Measurements from ENCODE around the gene ST7. TPM values are rescaled to one million over a fixed set of nuclear protein-coding genes. Genes with fewer than 3 reads are reported as not detected.

Gene ST7
- total RNA-seq, 3 donors from 2014 or later (not counting 1 experiment from before 2014, with no cell fraction given), result 9.8 to 15.7 (median 12.9) TPM

- WGBS (ENCODE audit: insufficient coverage), result 11% methylated on average over 23 of the region's 25 CpGs
- Mint-ChIP-seq H3K4me1 (peaks cover 21% of the 10 kb centered on the region in 2 donors), H3K27me3 (ENCODE audit: low read depth in 2 of 2) (peaks cover 7% of the 10 kb centered on the region in 2 donors), H3K9me3 (no peaks in the 10 kb centered on the region), H3K4me3 (peak overlapping the region; percentile 85), H3K36me3 (no peaks in the 10 kb centered on the region), H3K27ac (peak overlapping the region; percentile 81 to 84)
- H3K9me3 ChIP-seq (ENCODE audit: control insufficient read depth, insufficient read depth, low read length), result no peaks in the 10 kb centered on the region
- H3K4me3 ChIP-seq (ENCODE audit: low read length), result peak overlapping the region; percentile 80
- H3K27ac ChIP-seq (ENCODE audit: low read length), result peak overlapping the region; percentile 81
- intact Hi-C loops (cut with micrococcal nuclease), result loop anchor here (2.0 kb wide), 2 partner anchors 22 to 90 kb away; partner anchors contain the start of gene CAPZA2
- no peak for ATAC-seq
- no peak for DNase-seq
- no peaks in the 10 kb centered on the region for H3K27me3 ChIP-seq (ENCODE audit: control insufficient read depth, insufficient read depth, low read length)
- H3K36me3 ChIP-seq (ENCODE audit: control insufficient read depth, insufficient read depth, low read length), result no peaks in the 10 kb centered on the region
- H3K4me1 ChIP-seq (ENCODE audit: control insufficient read depth, insufficient read depth, low read length), result peaks cover 11% of the 10 kb centered on the region
- TF ChIP-seq, protein P1, sequence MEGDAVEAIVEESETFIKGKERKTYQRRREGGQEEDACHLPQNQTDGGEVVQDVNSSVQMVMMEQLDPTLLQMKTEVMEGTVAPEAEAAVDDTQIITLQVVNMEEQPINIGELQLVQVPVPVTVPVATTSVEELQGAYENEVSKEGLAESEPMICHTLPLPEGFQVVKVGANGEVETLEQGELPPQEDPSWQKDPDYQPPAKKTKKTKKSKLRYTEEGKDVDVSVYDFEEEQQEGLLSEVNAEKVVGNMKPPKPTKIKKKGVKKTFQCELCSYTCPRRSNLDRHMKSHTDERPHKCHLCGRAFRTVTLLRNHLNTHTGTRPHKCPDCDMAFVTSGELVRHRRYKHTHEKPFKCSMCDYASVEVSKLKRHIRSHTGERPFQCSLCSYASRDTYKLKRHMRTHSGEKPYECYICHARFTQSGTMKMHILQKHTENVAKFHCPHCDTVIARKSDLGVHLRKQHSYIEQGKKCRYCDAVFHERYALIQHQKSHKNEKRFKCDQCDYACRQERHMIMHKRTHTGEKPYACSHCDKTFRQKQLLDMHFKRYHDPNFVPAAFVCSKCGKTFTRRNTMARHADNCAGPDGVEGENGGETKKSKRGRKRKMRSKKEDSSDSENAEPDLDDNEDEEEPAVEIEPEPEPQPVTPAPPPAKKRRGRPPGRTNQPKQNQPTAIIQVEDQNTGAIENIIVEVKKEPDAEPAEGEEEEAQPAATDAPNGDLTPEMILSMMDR (IDR thresholded peaks at IDR 0.05), result no peak
Measured at GRCh38 chr7:116952635-116953371, 498 bp upstream of the ST7 start.

DNA sequence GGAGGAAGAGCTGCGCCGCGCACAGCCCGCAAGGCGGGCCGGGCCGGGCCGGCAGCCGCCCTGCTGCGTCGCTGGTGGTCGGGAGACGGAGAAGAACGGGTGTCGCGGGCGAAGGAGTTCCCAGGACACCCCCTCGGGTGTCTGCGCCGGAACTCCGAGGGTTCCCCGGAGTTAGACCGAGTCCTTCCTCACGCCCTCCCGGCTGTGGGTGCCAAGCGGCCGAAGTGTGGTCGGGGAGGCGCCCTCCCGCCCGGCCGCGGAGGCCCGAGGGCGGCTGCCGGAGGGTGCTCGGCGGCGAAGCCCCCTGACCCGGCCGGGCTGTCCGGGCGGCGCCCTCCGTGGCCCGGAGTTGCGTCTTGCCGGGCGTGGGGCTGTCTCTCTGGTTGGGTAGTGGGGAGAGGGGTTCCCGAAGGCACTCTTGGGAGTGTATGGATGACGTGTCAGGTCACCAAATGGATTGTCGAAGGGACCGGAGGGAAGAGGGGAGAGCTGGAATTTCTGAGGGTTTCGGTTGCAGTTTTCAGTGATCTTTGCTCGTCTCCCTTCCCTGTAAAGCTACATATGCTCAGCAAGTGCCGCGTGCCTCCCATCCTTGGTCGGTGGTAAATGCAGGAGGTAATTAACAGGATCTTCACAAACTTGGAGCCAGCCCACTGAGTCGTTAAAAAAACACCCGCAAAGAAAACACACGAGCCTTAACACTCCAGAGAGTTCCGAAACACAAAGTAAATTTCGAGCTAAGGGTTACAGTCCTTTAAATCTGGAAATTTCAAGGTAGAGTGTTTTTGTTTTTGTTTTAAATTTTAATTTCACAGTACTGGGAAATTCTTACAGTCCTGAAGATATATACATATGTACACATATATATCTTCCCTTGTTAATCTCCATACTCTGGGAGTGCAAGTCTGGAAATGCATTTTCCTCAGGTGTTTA lies 871 bp downstream of the ST7 start:
- ATAC-seq (no peak), DNase-seq (peak in 1 of 2 donors; percentile 49)
- WGBS (ENCODE audit: insufficient coverage), result under 1% methylated on average over 59 of the region's 63 CpGs
- H3K27ac Mint-ChIP-seq, result peak overlapping the region; percentile 19 to 80
- peaks cover 21% of the 10 kb centered on the region in 2 donors for H3K4me1 Mint-ChIP-seq
- TF ChIP-seq, protein P1 (IDR thresholded peaks at IDR 0.05), result no peak
- H3K27me3 Mint-ChIP-seq (ENCODE audit: low read depth in 2 of 2), result peaks cover 6 to 7% of the 10 kb centered on the region in 2 donors
- peak overlapping the region; percentile 90 for H3K4me3 Mint-ChIP-seq
- H3K9me3 Mint-ChIP-seq, result no peaks in the 10 kb centered on the region
- intact Hi-C loops (cut with micrococcal nuclease), result loop anchor here (2.0 kb wide), 2 partner anchors 23 to 91 kb away; partner anchors contain the start of gene CAPZA2
- H3K27ac ChIP-seq (ENCODE audit: low read length), result peak overlapping the region; percentile 19
- H3K4me1 ChIP-seq (ENCODE audit: control insufficient read depth, insufficient read depth, low read length), result peaks cover 11% of the 10 kb centered on the region
- no peaks in the 10 kb centered on the region for H3K27me3 ChIP-seq (ENCODE audit: control insufficient read depth, insufficient read depth, low read length)
- H3K36me3 ChIP-seq (ENCODE audit: control insufficient read depth, insufficient read depth, low read length), result no peaks in the 10 kb centered on the region
- H3K9me3 ChIP-seq (ENCODE audit: control insufficient read depth, insufficient read depth, low read length), result no peaks in the 10 kb centered on the region
- H3K36me3 Mint-ChIP-seq, result no peaks in the 10 kb centered on the region
- H3K4me3 ChIP-seq (ENCODE audit: low read length), result peak overlapping the region; percentile 61

DNA sequence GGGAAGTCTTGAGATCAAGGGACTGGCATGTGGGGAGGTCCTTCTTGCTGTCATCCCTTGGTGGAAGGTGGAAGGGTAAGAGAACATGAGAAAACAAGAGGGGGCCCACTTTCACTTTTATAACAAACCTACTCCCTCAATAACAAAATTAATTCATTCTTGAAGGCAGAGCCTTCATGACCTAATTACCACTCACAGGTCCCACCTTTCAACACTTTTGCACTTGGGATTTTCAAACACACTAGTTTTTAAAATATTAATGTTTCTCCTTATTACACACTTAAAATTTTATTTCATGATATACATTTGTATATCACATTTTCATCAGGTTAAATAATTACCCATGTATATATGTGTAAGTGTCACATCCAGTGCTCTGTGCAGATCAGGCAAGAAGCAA lies 2.0 kb downstream of the ST7 start:
- intact Hi-C loops (cut with micrococcal nuclease), result no loop called here
- TF ChIP-seq, protein P1 (IDR thresholded peaks at IDR 0.05), result no peak
- Histone ChIP-seq H3K36me3 (ENCODE audit: control insufficient read depth, insufficient read depth, low read length) (no peaks in the 10 kb centered on the region), H3K4me1 (ENCODE audit: control insufficient read depth, insufficient read depth, low read length) (peaks cover 11% of the 10 kb centered on the region), H3K9me3 (ENCODE audit: control insufficient read depth, insufficient read depth, low read length) (no peaks in the 10 kb centered on the region), H3K4me3 (ENCODE audit: low read length) (no peak overlapping the region), H3K27me3 (ENCODE audit: control insufficient read depth, insufficient read depth, low read length) (no peaks in the 10 kb centered on the region), H3K27ac (ENCODE audit: low read length) (no peak overlapping the region)
- Mint-ChIP-seq H3K27ac (peak overlapping the region; percentile 24 to 80), H3K4me1 (peaks cover 21% of the 10 kb centered on the region in 2 donors), H3K4me3 (peak overlapping the region; percentile 90), H3K27me3 (ENCODE audit: low read depth in 2 of 2) (peaks cover 3 to 7% of the 10 kb centered on the region in 2 donors), H3K36me3 (no peaks in the 10 kb centered on the region), H3K9me3 (no peaks in the 10 kb centered on the region)
- DNase-seq (peak in 1 of 2 donors; percentile 6), ATAC-seq (no peak)

Measured in natural killer cell (primary cell).